ENCODE results near the gene FAM131A. TPM values are rescaled to one million over a fixed set of nuclear protein-coding genes. Genes with fewer than 3 reads are reported as not detected.

FAM131A gene
- total and polyA plus RNA-seq, 9 of the 15 experiments (the other 6 are each of a cell fraction or from before 2014, with no cell fraction given), result 0.48 to 11.1 (median 4.3) TPM

- TF ChIP-seq IFI16 (CRISPR knock-in tag; IDR thresholded peaks at IDR 0.05), result no peak
- no peak for TF ChIP-seq ZSCAN29 (IDR thresholded peaks at IDR 0.05)
- no peak for TF ChIP-seq U2AF1 (optimal IDR thresholded peaks at IDR 0.05; ENCODE audit: low read depth, low read length)
- TF ChIP-seq UBTF (IDR thresholded peaks at IDR 0.05; ENCODE audit: borderline replicate concordance in 1 of 2, low read depth in 2 of 2, low read length in 2 of 2), result no peak
- TF ChIP-seq ZNF707 (CRISPR knock-in tag; conservative IDR thresholded peaks at IDR 0.05), result no peak
- no peak for TF ChIP-seq EP300 (IDR thresholded peaks at IDR 0.05; ENCODE audit: low read length)
- TF ChIP-seq NCOA4 (IDR thresholded peaks at IDR 0.05; ENCODE audit: partially characterized antibody), result no peak
- no peak for TF ChIP-seq TAF7 (tag; IDR thresholded peaks at IDR 0.05)
- TF ChIP-seq HDAC3 (IDR thresholded peaks at IDR 0.05; ENCODE audit: borderline replicate concordance, partially characterized antibody), result no peak
- TF ChIP-seq PBX2 (CRISPR knock-in tag; IDR thresholded peaks at IDR 0.05; ENCODE audit: low read depth), result peak; percentile 72
- TF ChIP-seq PBX2 (tag; conservative IDR thresholded peaks at IDR 0.05; ENCODE audit: low read depth), result peak; percentile 93
- TF ChIP-seq SRF (CRISPR knock-in tag; IDR thresholded peaks at IDR 0.05), result no peak
- TF ChIP-seq CTBP1 (IDR thresholded peaks at IDR 0.05; ENCODE audit: borderline replicate concordance), result 0 out of 2 replicates have a peak, but pooled peaks have one; percentile 30
- no peak for TF ChIP-seq THRAP3 (IDR thresholded peaks at IDR 0.05; ENCODE audit: borderline replicate concordance)
- no peak for TF ChIP-seq TBP (optimal IDR thresholded peaks at IDR 0.05; ENCODE audit: low read depth, low read length)
- no peak for TF ChIP-seq RBBP5 (IDR thresholded peaks at IDR 0.05; ENCODE audit: borderline replicate concordance, insufficient read depth, low read length, poor library complexity, severe bottlenecking)
- TF ChIP-seq THRA (IDR thresholded peaks at IDR 0.05), result no peak
- TF ChIP-seq TCF3 (CRISPR knock-in tag; IDR thresholded peaks at IDR 0.05), result 0 out of 2 replicates have a peak, but pooled peaks have one; percentile 10
- TF ChIP-seq KLF6 (CRISPR knock-in tag; IDR thresholded peaks at IDR 0.05; ENCODE audit: borderline replicate concordance), result no peak
- TF ChIP-seq ZFPM2 (CRISPR knock-in tag; IDR thresholded peaks at IDR 0.05), result no peak
- no peak for TF ChIP-seq E2F3 (CRISPR knock-in tag; IDR thresholded peaks at IDR 0.05)
- TF ChIP-seq ZNF224 (CRISPR knock-in tag; IDR thresholded peaks at IDR 0.05), result no peak
- peak; percentile 34; the same call in 1 of the 2 replicates for TF ChIP-seq CREM (IDR thresholded peaks at IDR 0.05; ENCODE audit: low read depth)
Measured at GRCh38 chr3:184345317-184346144, 8.1 kb downstream of the FAM131A start (continued).
